H1 (cell line): Measurements from ENCODE around the gene ZNF45. TPM values are rescaled to one million over a fixed set of nuclear protein-coding genes. Genes with fewer than 3 reads are reported as not detected.

Experiments used
- PHF8 ChIP-seq: fragments of 200-600 bp; sonication (generic); conservative IDR thresholded peaks from 2 replicates; pipeline ENCODE4 v1.7.1; 2012; ENCODE audit warnings: low read depth, mild to moderate bottlenecking, inconsistent platforms, low read length, moderate library complexity
- polyA plus RNA-seq, 7 experiments: library from polyadenylated mRNA; depleted of rRNA in 3 of 7; stranded (reverse) in 5 of 7; unstranded in 2 of 7; fragments of >200 nt in 5 of 7; fragments of 200-250 nt in 2 of 7; gene quantifications; 1 replicate in 5 of 7; 2 replicates in 1 of 7; 4 replicates in 1 of 7; pipeline versions ENCODE4 v1.2.1 to v1.2.3, GENCODE V29; 2011 to 2013; ENCODE audit warnings: missing spikeins in 2 of 7, mixed read lengths in 2 of 7
- total RNA-seq: library from RNA; stranded (reverse); fragmentation: NEBNext Ultra II Directional; extraction: Animal tissue kit (Norgen Biotek cat#: 25700); gene quantifications from 2 replicates; pipeline ENCODE4 v1.2.1, GENCODE V29; 2021

Gene ZNF45
- total and polyA plus RNA-seq, 2 of the 8 experiments (the other 6 are each of a cell fraction or from before 2014, with no cell fraction given): 4.6 to 16.2 TPM

- TF ChIP-seq PHF8: no peak
Measured at GRCh38 chr19:43902399-43902798, 32.7 kb downstream of the ZNF45 start (continued).
